GM12875 (cell line): ENCODE results near the gene KRT16.
"Not testable (repeated sequence)": the region's sequence is repeated elsewhere in the genome, so short reads cannot be mapped to it uniquely, and the experiment has no call there.

ENCODE experiments used
- H3K4me3 ChIP-seq: one replicate; pipeline ENCODE4 v1.5.1; 2011; ENCODE audit warnings: low read depth, low read length, control low read depth
- TF ChIP-seq, protein P1 (sequence below): IDR thresholded peaks from 2 replicates; pipeline ENCODE4 v1.5.1; 2011; ENCODE audit warnings: low read depth, mild to moderate bottlenecking, control low read depth, inconsistent platforms, low read length, moderate library complexity, borderline replicate concordance; ENCODE audit not compliant: insufficient read depth

Gene KRT16

DNA sequence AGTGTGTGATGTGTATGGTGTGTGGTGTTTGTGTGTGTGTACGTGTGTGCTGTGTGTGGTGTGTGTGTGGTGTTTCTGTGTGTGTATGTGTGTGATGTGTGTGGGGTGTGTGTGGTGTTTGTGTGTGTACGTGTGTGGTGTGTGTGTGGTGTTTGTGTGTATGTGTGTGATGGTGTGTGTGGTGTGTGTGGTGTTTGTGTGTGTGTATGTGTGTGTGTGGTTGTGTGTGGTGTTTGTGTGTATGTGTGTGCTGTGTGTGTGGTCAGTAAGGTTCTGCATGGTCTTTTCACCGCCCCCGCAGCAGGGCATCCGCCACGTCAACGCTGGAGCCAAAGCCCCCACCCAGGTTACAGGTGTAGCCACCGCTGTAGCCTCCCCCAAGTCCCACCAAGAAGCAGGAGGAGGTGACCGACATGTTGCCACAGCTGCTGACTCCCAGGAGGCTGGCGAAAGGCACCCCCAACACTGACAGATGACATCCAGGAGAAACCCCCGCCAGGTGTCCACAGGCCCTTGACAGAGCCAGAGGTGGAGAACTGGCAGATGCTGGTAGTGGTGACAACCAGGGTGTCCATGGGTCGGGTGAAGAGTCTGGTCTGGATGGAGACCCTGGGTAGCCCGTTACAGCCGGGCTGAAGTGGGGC lies 21.1 kb upstream of the KRT16 start:
- H3K4me3 ChIP-seq, result no peak overlapping the region
- TF ChIP-seq, protein P1, sequence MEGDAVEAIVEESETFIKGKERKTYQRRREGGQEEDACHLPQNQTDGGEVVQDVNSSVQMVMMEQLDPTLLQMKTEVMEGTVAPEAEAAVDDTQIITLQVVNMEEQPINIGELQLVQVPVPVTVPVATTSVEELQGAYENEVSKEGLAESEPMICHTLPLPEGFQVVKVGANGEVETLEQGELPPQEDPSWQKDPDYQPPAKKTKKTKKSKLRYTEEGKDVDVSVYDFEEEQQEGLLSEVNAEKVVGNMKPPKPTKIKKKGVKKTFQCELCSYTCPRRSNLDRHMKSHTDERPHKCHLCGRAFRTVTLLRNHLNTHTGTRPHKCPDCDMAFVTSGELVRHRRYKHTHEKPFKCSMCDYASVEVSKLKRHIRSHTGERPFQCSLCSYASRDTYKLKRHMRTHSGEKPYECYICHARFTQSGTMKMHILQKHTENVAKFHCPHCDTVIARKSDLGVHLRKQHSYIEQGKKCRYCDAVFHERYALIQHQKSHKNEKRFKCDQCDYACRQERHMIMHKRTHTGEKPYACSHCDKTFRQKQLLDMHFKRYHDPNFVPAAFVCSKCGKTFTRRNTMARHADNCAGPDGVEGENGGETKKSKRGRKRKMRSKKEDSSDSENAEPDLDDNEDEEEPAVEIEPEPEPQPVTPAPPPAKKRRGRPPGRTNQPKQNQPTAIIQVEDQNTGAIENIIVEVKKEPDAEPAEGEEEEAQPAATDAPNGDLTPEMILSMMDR, result no peak

GRCh38 chr17:41632482-41633105 lies 20.0 kb upstream of the KRT16 start:
- H3K4me3 ChIP-seq, result no peak overlapping the region
- TF ChIP-seq, protein P1, result no peak

- H3K4me3 ChIP-seq, result no peak overlapping the region
- TF ChIP-seq, protein P1, result no peak
These were observed 19.3 kb upstream of the KRT16 start for GRCh38 chr17:41631898-41632285.

GRCh38 chr17:41631025-41631897 lies 18.7 kb upstream of the KRT16 start:
- TF ChIP-seq, protein P1, result no peak
- H3K4me3 ChIP-seq, result no peak overlapping the region

- H3K4me3 ChIP-seq, result no peak overlapping the region
- TF ChIP-seq, protein P1, result no peak
These were observed 17.5 kb upstream of the KRT16 start for GRCh38 chr17:41629826-41630670.

DNA sequence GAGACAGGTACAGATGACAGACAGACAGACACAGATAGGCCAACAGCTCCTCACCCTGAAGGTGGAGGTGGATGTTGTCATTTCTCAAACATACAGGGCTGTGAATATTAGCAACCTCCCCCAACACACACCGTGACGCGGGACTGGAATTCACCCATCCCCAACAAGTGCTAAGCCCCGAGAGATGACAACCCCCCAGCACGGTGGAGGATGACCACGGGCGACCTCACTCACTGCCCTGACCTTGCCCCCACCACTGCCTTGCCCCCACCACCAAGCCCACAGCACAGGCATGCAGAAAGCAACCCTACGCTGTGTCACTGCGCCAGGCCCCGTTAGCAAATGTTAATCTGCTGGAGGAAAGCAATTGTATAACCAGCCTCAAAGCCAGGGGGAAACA lies 16.7 kb upstream of the KRT16 start:
- TF ChIP-seq, protein P1, result no peak
- no peak overlapping the region for H3K4me3 ChIP-seq

GRCh38 chr17:41628621-41629255 lies 16.2 kb upstream of the KRT16 start:
- not testable (repeated sequence) for H3K4me3 ChIP-seq

DNA sequence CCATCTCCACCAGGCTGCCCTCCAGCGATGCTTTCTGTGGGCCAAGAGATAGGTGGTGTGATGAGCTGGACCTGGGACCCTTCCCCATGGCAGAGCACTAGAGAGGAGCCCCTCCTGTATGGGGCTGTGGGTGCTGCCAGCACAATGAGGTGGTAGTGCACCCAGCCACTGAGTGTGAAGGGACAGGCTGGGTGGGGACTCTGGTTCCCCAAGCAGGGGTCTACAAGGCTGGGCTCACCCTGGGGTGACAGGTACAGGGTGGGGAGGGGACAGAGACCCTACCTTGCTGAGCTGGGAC lies 15.5 kb upstream of the KRT16 start:
- not testable (repeated sequence) for H3K4me3 ChIP-seq
